A673 (cell line): ENCODE results near the gene HOXC12. TPM values are rescaled to one million over a fixed set of nuclear protein-coding genes. Genes with fewer than 3 reads are reported as not detected.
A peak's percentile ranks its signal among the peaks of the same experiment; 100 is the strongest.

Source experiments
- BruUV-seq: library from RNA; stranded (reverse); fragments of 400-500 nt; replicated peaks from 2 replicates; lab custom pipeline; 2021; lab: Mats Ljungman, UMichigan
- CTCF ChIA-PET: fragments of 300-600 bp; sonication (Branson Sonifier 250); formaldehyde crosslinking; loops from one replicate; lab custom pipeline; 2022; ENCODE audit warnings: antibody characterized with exemption; lab: Charles Lee
- POLR2A ChIA-PET: fragments of 300-600 bp; sonication (Branson Sonifier 250); formaldehyde crosslinking; loops from one replicate; lab custom pipeline; 2022; ENCODE audit warnings: antibody characterized with exemption; ENCODE audit not compliant: low non-redundant PET; lab: Charles Lee
- DNase-seq: peaks from one replicate; pipeline ENCODE4 v3.0.0-alpha.2; 2015; ENCODE audit warnings: low spot score
- H3K27ac ChIP-seq: fragments of 200-600 bp; sonication (generic); 2 replicates; pipeline ENCODE4 v1.5.1; 2016; ENCODE audit warnings: mixed run types, low read depth, mild to moderate bottlenecking, mixed read lengths, antibody characterized with exemption, low read length; ENCODE audit not compliant: poor library complexity, severe bottlenecking
- H3K27me3 ChIP-seq: fragments of 200-600 bp; sonication (generic); replicated peaks from 2 replicates; pipeline ENCODE4 v1.6.1; 2017; ENCODE audit warnings: mixed run types, low read depth, mild to moderate bottlenecking, mixed read lengths, antibody characterized with exemption, low read length; ENCODE audit not compliant: insufficient read depth, poor library complexity
- H3K36me3 ChIP-seq: fragments of 200-600 bp; sonication (generic); 2 replicates; pipeline ENCODE4 v1.6.1; 2016; ENCODE audit warnings: mixed run types, mild to moderate bottlenecking, mixed read lengths, antibody characterized with exemption, low read length; ENCODE audit not compliant: insufficient read depth, poor library complexity, severe bottlenecking
- H3K4me1 ChIP-seq: fragments of 200-600 bp; sonication (generic); 2 replicates; pipeline ENCODE4 v1.6.1; 2017; ENCODE audit warnings: mixed run types, mild to moderate bottlenecking, mixed read lengths, antibody characterized with exemption, low read length; ENCODE audit not compliant: insufficient read depth, poor library complexity, severe bottlenecking
- H3K4me3 ChIP-seq: fragments of 200-600 bp; sonication (generic); 2 replicates; pipeline ENCODE4 v1.5.1; 2016; ENCODE audit warnings: low read depth, mixed run types, mild to moderate bottlenecking, mixed read lengths, low read length; ENCODE audit not compliant: poor library complexity, severe bottlenecking
- H3K9me3 ChIP-seq: fragments of 200-600 bp; sonication (generic); 2 replicates; pipeline ENCODE4 v1.6.1; 2016; ENCODE audit warnings: mixed run types, low read depth, mild to moderate bottlenecking, mixed read lengths, antibody characterized with exemption, low read length; ENCODE audit not compliant: poor library complexity, severe bottlenecking
- EZH2 ChIP-seq: fragments of 200-600 bp; sonication (generic); IDR thresholded peaks from 2 replicates; pipeline ENCODE4 v1.6.1; 2017; ENCODE audit warnings: borderline replicate concordance, low read depth, mild to moderate bottlenecking, mixed read lengths, antibody characterized with exemption, low read length; ENCODE audit not compliant: poor library complexity, severe bottlenecking
- intact Hi-C: fragments of 100-400 bp; cut with micrococcal nuclease; formaldehyde crosslinking; loops from one replicate; pipeline ENCODE4 v1.10.0; 2022; ENCODE audit not compliant: unreplicated experiment
- total RNA-seq: library from RNA; stranded (reverse); gene quantifications from 2 replicates; pipeline ENCODE4 v1.2.3, GENCODE V29; 2021
- TF ChIP-seq, protein P1 (sequence below): fragments of 300-800, 200-600 bp; sonication (generic); conservative IDR thresholded peaks from 2 replicates; pipeline ENCODE4 v1.5.1; 2017; ENCODE audit warnings: low read depth, mild to moderate bottlenecking, antibody characterized with exemption, low read length, moderate library complexity, mixed read lengths

The HOXC12 gene
- total RNA-seq, 1 experiment from 2014 or later = 4.6 TPM

DNA sequence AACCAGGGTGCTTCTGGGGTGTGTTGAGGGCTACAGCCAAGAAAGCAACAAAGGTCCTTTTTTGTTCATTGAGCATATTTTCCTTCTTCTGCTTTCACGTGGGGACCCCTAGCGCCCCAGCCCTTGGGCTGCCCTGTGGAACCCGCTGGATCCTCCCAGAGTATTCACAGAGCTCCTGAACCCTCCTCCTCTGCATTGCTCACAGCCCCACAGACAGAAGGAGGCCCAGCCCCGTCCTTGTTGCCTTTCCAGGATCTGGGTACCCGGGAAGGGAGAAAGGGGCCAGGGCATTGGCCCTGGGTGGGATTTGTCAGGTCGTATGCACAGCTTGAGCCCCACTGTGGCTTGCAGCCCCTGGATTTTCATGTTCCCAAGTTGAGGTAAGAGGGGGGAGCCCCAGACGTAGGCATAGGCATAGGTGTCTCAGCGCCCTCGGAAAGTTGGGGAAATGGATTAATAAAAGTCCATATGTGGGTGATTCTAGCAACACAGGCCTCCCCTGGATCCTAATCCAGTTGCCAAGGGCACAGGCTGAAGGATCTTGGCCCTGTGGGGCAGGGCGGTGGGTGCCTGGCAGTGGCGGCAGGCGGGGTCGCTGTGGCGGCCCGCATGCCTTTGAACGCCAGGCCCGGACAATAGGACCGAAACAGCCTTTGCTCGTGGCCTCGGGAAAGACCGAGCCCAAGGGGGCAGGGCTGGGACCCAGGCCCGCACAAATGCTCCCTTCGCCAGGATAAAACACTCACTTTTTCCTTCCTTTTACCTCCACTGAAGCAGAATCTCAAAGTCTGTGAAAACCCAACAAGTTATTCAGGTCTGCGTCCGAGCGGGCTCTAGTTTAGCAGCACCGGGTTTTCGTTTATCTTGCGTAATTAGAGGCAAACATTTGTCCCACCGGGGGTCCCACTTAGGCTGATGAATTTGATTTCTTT, 27.2 kb downstream of the HOXC12 start:
- ChIA-PET CTCF (interaction anchor here (0.5 kb wide), 2 partner anchors 27 to 210 kb away, joined by 4 read pairs; partner anchors contain the start of gene HOXC8), POLR2A (no interaction called here)
- Histone ChIP-seq H3K4me1 (peaks cover 42% of the 10 kb centered on the region), H3K27me3 (no peaks in the 10 kb centered on the region), H3K27ac (peak overlapping the region; percentile 35), H3K9me3 (no peaks in the 10 kb centered on the region), H3K36me3 (no peaks in the 10 kb centered on the region), H3K4me3 (no peak overlapping the region)
- no peak for DNase-seq
- TF ChIP-seq, protein P1, sequence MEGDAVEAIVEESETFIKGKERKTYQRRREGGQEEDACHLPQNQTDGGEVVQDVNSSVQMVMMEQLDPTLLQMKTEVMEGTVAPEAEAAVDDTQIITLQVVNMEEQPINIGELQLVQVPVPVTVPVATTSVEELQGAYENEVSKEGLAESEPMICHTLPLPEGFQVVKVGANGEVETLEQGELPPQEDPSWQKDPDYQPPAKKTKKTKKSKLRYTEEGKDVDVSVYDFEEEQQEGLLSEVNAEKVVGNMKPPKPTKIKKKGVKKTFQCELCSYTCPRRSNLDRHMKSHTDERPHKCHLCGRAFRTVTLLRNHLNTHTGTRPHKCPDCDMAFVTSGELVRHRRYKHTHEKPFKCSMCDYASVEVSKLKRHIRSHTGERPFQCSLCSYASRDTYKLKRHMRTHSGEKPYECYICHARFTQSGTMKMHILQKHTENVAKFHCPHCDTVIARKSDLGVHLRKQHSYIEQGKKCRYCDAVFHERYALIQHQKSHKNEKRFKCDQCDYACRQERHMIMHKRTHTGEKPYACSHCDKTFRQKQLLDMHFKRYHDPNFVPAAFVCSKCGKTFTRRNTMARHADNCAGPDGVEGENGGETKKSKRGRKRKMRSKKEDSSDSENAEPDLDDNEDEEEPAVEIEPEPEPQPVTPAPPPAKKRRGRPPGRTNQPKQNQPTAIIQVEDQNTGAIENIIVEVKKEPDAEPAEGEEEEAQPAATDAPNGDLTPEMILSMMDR = no peak
- no peak for TF ChIP-seq EZH2
- intact Hi-C loops = loop anchor here (5.0 to 10.0 kb wide), 3 partner anchors 215 to 393 kb away; no protein-coding TSS in a partner anchor
- no TSS peak for BruUV-seq

DNA sequence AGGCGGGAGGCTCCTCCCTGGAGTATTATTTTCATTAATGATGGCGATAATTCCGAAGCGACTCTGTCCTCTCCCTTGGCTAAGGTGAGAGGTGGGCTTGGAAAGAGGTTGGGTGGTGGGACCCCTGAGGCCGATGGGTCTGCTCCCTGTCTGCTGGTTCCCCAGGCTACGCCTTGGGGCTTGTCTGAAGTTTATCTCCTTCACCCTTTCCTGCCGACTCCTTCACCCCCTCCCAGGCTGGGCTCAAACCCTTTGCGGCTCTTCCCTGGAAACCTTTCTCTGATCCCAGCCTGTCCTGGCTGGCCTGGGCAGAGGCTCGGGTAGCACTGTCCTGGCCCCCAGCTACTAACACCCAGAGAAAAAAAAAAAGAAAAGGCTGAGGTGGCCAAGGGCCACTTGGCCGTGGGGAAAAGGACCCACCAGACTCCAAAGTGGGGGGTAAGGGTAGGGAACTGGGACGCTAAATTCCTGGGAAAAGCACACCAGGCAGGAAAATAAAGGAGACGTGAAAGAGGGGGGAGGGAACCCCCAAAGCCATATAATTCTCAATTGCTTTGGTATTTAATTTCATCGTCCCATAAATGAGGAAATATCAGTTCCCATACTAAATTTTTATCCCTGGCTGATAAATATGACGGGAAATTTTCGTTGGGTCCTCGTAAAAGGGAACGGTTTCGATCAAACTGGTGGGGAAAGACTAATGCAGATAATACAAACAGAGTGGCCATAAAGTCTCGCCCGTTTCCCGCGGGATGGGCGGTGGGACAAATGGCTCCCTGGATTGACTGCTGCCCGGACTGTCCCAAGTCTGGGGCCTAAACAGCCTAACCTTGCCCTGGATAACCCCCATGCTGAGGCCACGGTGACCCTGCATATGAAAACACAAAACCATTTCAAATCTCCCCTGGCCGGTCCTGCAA, 28.2 kb downstream of the HOXC12 start:
- POLR2A ChIA-PET = no interaction called here
- Histone ChIP-seq H3K4me1 (peaks cover 42% of the 10 kb centered on the region), H3K27me3 (no peaks in the 10 kb centered on the region), H3K27ac (peak overlapping the region; percentile 64), H3K36me3 (no peaks in the 10 kb centered on the region), H3K4me3 (no peak overlapping the region), H3K9me3 (no peaks in the 10 kb centered on the region)
- TF ChIP-seq EZH2 = no peak
- TF ChIP-seq, protein P1 = no peak
- BruUV-seq = no TSS peak
- intact Hi-C loops = loop anchor here (5.0 to 10.0 kb wide), 3 partner anchors 216 to 392 kb away; no protein-coding TSS in a partner anchor
- CTCF ChIA-PET = interaction anchor here (0.5 kb wide), 1 partner anchor 209 kb away, joined by 4 read pairs; no protein-coding TSS in a partner anchor
- DNase-seq = no peak

DNA sequence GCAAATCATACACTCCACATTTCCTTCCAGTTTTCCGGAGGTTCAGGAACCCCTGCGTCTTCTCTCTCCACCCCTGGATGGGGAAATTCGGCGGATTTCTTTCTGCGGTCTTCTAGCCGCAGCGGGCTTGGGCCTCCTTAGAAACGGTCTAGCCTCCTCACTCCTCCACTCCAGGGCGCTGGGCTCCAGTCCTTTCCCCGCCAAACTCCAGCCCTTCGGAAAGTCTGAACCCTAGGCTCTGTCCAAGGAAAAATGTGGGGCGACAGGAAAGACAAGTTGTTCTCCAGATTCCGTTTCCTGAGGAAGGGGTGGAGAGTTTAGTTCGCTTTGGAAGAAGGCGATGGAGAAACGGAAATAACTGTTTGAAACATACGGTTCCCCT, 28.9 kb downstream of the HOXC12 start:
- DNase-seq = no peak
- intact Hi-C loops = loop anchor here (5.0 to 10.0 kb wide), 3 partner anchors 216 to 391 kb away; no protein-coding TSS in a partner anchor
- peak overlapping the region; percentile 64 for H3K27ac ChIP-seq
- TSS peak; percentile 62 for BruUV-seq
- no peak for TF ChIP-seq EZH2
- TF ChIP-seq, protein P1 = no peak
- no peaks in the 10 kb centered on the region for H3K36me3 ChIP-seq
- H3K4me1 ChIP-seq = peaks cover 44% of the 10 kb centered on the region
- H3K9me3 ChIP-seq = no peaks in the 10 kb centered on the region
- POLR2A ChIA-PET = no interaction called here
- no peak overlapping the region for H3K4me3 ChIP-seq
- CTCF ChIA-PET = no interaction called here
- H3K27me3 ChIP-seq = no peaks in the 10 kb centered on the region
